Measurements from ENCODE around the gene TTC39A. TPM values are rescaled to one million over a fixed set of nuclear protein-coding genes. Genes with fewer than 3 reads are reported as not detected.
A peak's percentile ranks its signal among the peaks of the same experiment; 100 is the strongest.
"Not testable (repeated sequence)": the region's sequence is repeated elsewhere in the genome, so short reads cannot be mapped to it uniquely, and the experiment has no call there.

The TTC39A gene
- total RNA-seq, 1 donor from 2014 or later = 26.9 TPM

DNA sequence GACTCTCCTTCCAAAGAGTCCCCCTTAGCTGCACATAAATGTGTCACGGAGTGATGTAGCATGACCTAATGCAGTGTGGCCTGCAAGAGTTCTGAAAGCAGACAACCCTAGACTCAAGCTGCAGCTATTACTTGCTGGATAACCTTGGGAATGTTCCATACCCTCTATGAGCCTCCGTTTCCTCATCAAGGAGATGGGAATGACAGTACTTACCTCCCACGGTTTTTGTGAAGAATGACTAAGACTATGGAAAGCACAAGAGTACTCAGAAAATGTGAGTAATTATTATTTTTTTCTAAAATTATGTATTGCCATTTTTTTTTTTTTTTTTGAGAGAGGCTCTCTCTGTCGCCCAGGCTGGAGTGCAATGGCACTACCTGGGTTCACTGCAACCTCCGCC, 3.0 kb downstream of the TTC39A start:
- Histone ChIP-seq H3K4me3 (ENCODE audit: low read depth, low read length) (no peak overlapping the region), H3K36me3 (ENCODE audit: control insufficient read depth, insufficient read depth, low read length) (no peaks in the 10 kb centered on the region), H3K27me3 (ENCODE audit: control insufficient read depth, insufficient read depth, low read length) (no peaks in the 10 kb centered on the region)
- TF ChIP-seq, protein P1, sequence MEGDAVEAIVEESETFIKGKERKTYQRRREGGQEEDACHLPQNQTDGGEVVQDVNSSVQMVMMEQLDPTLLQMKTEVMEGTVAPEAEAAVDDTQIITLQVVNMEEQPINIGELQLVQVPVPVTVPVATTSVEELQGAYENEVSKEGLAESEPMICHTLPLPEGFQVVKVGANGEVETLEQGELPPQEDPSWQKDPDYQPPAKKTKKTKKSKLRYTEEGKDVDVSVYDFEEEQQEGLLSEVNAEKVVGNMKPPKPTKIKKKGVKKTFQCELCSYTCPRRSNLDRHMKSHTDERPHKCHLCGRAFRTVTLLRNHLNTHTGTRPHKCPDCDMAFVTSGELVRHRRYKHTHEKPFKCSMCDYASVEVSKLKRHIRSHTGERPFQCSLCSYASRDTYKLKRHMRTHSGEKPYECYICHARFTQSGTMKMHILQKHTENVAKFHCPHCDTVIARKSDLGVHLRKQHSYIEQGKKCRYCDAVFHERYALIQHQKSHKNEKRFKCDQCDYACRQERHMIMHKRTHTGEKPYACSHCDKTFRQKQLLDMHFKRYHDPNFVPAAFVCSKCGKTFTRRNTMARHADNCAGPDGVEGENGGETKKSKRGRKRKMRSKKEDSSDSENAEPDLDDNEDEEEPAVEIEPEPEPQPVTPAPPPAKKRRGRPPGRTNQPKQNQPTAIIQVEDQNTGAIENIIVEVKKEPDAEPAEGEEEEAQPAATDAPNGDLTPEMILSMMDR (IDR thresholded peaks at IDR 0.05; ENCODE audit: insufficient read depth, low read length, poor library complexity, severe bottlenecking) = no peak
- no peak for DNase-seq (ENCODE audit: low read depth)

DNA sequence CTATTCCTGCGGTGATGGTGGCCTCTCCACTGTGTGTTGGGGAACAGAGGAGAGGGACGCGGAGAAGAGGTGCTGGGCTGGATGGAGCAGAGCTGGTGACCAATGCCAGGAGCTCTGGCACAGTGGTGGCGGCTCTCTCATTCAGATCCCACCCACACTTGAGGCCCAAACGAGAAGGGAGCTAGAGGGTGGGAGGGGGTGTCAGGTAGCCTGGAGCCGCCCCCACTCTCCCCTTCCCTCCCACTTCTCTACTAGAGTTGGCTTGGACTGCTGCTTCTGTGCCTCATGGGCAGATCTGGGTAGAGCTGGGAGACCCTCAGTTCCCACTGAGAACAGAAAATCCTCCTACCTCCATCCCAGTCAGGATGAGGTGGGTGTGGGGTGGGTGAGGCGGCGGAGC, 3.5 kb downstream of the TTC39A start:
- DNase-seq (ENCODE audit: low read depth) = no peak
- no peaks in the 10 kb centered on the region for H3K27me3 ChIP-seq (ENCODE audit: control insufficient read depth, insufficient read depth, low read length)
- no peak overlapping the region for H3K4me3 ChIP-seq (ENCODE audit: low read depth, low read length)
- no peaks in the 10 kb centered on the region for H3K36me3 ChIP-seq (ENCODE audit: control insufficient read depth, insufficient read depth, low read length)
- TF ChIP-seq, protein P1 (IDR thresholded peaks at IDR 0.05; ENCODE audit: insufficient read depth, low read length, poor library complexity, severe bottlenecking) = no peak

DNA sequence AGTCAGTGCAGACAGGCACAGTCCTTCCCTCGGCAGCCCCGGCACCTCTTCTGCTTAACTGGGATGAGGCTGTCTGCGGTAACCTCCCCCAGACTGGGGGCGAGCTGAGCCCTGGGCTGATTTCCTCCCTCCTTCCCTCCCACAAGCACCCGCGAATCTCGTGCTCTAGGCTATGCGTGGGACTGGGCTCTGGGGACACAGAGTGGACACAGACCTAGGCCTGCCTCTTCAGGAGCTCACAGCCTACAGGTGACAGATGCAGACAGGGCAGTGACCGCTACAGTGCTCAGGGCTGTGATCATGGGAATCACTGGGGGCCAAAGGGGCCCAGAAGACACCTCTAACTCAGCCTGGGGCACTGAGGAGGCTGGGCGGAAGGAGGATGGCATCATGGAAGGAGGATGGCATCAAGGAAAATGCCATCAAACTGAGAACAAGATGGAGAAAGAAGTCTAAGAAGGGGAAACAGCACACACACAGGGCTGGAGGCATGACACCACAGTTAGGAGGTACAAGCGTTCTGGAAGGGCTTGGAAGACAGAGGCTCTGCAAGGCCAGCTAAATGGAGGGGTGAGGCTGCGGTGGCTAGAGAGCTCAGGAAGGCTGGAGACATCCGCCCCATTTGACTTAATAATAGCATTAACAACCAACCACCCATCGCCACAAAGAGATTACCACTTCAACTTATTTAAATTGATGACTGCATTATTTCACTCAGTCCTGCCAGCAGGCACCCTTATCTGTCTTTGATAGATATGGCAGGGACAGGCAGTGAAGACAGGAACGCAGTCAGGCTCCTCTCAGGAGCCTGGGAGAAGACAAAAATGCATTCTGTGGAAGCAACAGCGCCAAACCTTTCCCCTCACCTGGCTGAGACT, 4.2 kb downstream of the TTC39A start:
- DNase-seq (ENCODE audit: low read depth) = no peak
- Histone ChIP-seq H3K4me3 (ENCODE audit: low read depth, low read length) (no peak overlapping the region), H3K36me3 (ENCODE audit: control insufficient read depth, insufficient read depth, low read length) (no peaks in the 10 kb centered on the region), H3K27me3 (ENCODE audit: control insufficient read depth, insufficient read depth, low read length) (no peaks in the 10 kb centered on the region)
- TF ChIP-seq, protein P1 (IDR thresholded peaks at IDR 0.05; ENCODE audit: insufficient read depth, low read length, poor library complexity, severe bottlenecking) = no peak

DNA sequence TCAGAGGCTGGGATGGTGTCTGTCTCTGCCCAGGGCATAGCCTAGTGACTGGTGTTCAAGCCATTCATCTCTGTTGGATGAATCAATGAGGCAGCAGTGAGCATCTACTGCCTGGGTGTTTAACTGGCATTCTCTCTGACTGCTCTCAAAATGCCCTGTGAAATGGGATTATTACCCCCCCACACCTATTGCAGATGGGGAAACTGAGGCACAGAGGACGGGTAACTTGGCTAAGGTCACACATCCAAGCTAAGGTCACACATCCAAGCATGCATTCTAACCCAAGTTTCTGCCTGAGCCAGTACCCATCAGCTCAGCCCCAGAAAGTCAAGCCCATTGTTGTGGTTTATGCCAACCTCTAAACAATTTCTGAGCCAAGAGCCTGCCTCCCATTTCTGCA, 5.0 kb downstream of the TTC39A start:
- H3K36me3 ChIP-seq (ENCODE audit: control insufficient read depth, insufficient read depth, low read length) = no peaks in the 10 kb centered on the region
- TF ChIP-seq, protein P1 (IDR thresholded peaks at IDR 0.05; ENCODE audit: insufficient read depth, low read length, poor library complexity, severe bottlenecking) = no peak
- no peak for DNase-seq (ENCODE audit: low read depth)
- H3K27me3 ChIP-seq (ENCODE audit: control insufficient read depth, insufficient read depth, low read length) = no peaks in the 10 kb centered on the region
- no peak overlapping the region for H3K4me3 ChIP-seq (ENCODE audit: low read depth, low read length)

DNA sequence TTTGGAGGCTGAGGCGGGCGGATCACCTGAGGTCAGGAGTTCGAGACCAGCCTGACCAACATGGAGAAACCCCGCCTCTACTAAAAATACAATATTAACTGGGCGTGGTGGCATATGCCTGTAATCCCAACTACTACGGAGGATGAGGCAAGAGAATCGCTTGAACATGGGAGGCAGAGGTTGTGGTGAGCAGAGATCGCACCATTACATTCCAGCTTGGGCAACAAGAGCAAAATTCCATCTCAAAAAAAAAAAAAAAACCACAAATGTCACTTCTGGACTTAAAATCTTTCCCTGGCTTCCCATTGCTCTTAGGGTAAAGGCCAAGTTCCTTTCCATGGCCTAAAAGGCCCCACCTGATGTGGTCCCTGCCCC, 5.4 kb downstream of the TTC39A start:
- H3K4me3 ChIP-seq (ENCODE audit: low read depth, low read length); H3K36me3 ChIP-seq (ENCODE audit: control insufficient read depth, insufficient read depth, low read length); DNase-seq (ENCODE audit: low read depth); H3K27me3 ChIP-seq (ENCODE audit: control insufficient read depth, insufficient read depth, low read length): not testable (repeated sequence)

DNA sequence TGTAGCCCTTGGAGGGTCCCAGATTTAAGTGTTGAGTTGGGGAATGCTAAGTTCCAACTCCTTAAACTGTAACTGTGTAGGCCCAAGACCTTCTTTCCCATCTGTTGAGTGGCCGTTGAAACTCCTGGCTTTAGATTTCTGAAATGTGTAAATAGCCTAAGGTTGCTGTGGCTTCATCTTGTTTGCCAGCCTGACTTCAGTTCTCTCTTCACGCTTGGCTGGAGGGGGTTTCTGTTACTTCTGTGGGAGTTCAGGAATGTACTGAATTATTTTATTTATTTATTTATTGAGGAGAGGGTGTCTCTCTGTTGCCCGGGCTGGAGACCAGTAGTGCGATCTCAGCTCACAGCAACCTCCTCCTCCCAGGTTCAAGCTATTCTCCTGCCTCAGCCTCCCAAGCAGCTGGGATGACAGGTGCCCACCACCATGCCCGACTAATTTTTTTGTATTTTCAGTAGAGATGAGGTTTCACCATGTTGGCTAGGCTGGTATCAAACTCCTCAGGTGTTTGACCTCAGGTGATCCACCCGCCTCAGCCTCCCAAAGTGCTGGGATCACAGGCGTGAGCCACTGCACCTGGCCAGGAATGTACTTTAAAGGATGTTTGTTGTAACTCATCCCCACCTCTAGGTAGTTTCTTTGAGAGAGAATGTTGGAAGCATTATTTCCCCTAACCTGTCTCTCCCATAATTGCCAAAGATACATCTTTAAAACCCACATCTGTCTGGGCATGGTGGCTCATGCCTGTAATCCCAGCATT, 5.9 kb downstream of the TTC39A start:
- no peak overlapping the region for H3K4me3 ChIP-seq (ENCODE audit: low read depth, low read length)
- no peaks in the 10 kb centered on the region for H3K27me3 ChIP-seq (ENCODE audit: control insufficient read depth, insufficient read depth, low read length)
- no peaks in the 10 kb centered on the region for H3K36me3 ChIP-seq (ENCODE audit: control insufficient read depth, insufficient read depth, low read length)
- TF ChIP-seq, protein P1 (IDR thresholded peaks at IDR 0.05; ENCODE audit: insufficient read depth, low read length, poor library complexity, severe bottlenecking) = no peak
- peak; percentile 61 for DNase-seq (ENCODE audit: low read depth)

Data from kidney epithelial cell (primary cell).